SK-N-MC (cell line): ENCODE results near the gene JAK1.

Experiments used
- EZH2 ChIP-seq: fragments of 200-600 bp; sonication (generic); IDR thresholded peaks from one replicate; pipeline ENCODE4 v1.6.1; 2017; ENCODE audit warnings: antibody characterized with exemption
- POLR2AphosphoS5 ChIP-seq: IDR thresholded peaks from 2 replicates; pipeline ENCODE4 v1.6.1; 2012; ENCODE audit warnings: mild to moderate bottlenecking, low read depth, low read length, borderline replicate concordance

DNA sequence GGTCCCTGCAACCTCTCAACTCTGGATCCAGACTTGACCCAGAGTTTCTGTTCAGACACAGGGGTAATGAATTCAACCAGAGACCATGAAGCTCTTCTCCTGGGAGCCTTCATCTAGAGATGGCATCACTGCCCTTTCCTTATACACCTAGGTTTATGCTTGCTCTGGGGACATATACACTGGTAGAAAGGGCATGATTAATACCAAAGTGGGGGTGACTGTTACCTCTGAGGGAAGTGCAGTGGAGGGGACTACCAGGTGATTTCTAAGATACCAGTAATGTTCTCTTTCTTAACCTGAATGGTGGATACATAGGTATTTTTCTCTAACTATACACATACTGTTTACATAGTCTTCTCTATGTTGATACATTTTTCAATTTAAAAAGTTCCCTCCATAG, 48.4 kb downstream of the JAK1 start:
- TF ChIP-seq POLR2AphosphoS5 (no peak), EZH2 (no peak)
